Transverse colon (tissue), 4 donors: ENCODE results near the gene PRMT2.

ENCODE experiments used
- EP300 ChIP-seq: sonication (generic); formaldehyde crosslinking; IDR thresholded peaks from one replicate; pipeline ENCODE4 v1.6.1; 2017; ENCODE audit warnings: antibody characterized with exemption, low read depth
- POLR2A ChIP-seq: fragments of 450-650 bp; IDR thresholded peaks from one replicate; pipeline ENCODE4 v1.6.1; 2016; ENCODE audit warnings: antibody characterized with exemption, mild to moderate bottlenecking, moderate library complexity
- POLR2AphosphoS5 ChIP-seq, 3 donors: sonication (generic); formaldehyde crosslinking; IDR thresholded peaks; one replicate each; pipeline ENCODE4 v1.6.1; 2016; ENCODE audit warnings: antibody characterized with exemption in 3 of 3
- TF ChIP-seq, protein P1 (sequence below), 5 experiments: fragments of 200-600 bp in 3 of 5; fragments of 450-650 bp in 2 of 5; sonication (generic) in 3 of 5; IDR thresholded peaks; 1 replicate in 2 of 5; 2 replicates in 3 of 5; pipeline ENCODE4 v1.5.1; 2016 to 2017; ENCODE audit warnings: antibody characterized with exemption in 5 of 5, inconsistent platforms in 3 of 5, mild to moderate bottlenecking in 2 of 5, moderate library complexity in 1 of 5

DNA sequence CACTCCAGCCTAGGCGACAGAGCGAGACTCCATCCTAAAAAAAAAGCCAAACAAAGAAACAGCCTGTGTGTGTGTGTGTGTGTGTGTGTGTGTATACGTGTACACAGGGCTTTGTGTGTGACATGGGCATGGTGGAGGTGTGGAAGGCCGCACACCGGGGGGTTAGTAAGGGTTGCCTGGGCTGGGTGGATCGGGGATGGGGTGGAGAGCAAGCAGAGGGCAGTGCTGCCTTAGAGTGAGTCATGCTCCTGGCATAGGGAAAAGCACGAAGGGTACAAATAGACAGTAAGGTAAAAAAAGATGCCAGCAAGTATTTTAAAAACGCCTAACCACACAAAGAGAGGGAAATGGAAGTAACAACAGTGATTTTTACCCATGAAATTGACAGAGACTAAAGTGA is 6.2 kb downstream of the PRMT2 start:
- TF ChIP-seq POLR2A (no peak), POLR2AphosphoS5 (IDR thresholded peaks at IDR 0.05) (no peak), EP300 (no peak)
- TF ChIP-seq, protein P1, sequence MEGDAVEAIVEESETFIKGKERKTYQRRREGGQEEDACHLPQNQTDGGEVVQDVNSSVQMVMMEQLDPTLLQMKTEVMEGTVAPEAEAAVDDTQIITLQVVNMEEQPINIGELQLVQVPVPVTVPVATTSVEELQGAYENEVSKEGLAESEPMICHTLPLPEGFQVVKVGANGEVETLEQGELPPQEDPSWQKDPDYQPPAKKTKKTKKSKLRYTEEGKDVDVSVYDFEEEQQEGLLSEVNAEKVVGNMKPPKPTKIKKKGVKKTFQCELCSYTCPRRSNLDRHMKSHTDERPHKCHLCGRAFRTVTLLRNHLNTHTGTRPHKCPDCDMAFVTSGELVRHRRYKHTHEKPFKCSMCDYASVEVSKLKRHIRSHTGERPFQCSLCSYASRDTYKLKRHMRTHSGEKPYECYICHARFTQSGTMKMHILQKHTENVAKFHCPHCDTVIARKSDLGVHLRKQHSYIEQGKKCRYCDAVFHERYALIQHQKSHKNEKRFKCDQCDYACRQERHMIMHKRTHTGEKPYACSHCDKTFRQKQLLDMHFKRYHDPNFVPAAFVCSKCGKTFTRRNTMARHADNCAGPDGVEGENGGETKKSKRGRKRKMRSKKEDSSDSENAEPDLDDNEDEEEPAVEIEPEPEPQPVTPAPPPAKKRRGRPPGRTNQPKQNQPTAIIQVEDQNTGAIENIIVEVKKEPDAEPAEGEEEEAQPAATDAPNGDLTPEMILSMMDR (IDR thresholded peaks at IDR 0.05): no peak
